GM18499 (cell line): ENCODE results near the gene DEDD2.
"Not testable (repeated sequence)": the region's sequence is repeated elsewhere in the genome, so short reads cannot be mapped to it uniquely, and the experiment has no call there.

Experiments
- ATAC-seq: cut with Tn5 transposase; IDR thresholded peaks from one replicate; pipeline ENCODE4 v1.9.1; 2021; ENCODE audit warnings: moderate number of reproducible peaks; ENCODE audit not compliant: insufficient read depth, unreplicated experiment

Gene DEDD2

GRCh38 chr19:42217520-42218437 lies at the start of gene DEDD2:
Gene DEDD2 (minus strand): TSS chr19:42217677. CDS start chr19:42217007, 670 bp downstream.
- ATAC-seq: no peak

DNA sequence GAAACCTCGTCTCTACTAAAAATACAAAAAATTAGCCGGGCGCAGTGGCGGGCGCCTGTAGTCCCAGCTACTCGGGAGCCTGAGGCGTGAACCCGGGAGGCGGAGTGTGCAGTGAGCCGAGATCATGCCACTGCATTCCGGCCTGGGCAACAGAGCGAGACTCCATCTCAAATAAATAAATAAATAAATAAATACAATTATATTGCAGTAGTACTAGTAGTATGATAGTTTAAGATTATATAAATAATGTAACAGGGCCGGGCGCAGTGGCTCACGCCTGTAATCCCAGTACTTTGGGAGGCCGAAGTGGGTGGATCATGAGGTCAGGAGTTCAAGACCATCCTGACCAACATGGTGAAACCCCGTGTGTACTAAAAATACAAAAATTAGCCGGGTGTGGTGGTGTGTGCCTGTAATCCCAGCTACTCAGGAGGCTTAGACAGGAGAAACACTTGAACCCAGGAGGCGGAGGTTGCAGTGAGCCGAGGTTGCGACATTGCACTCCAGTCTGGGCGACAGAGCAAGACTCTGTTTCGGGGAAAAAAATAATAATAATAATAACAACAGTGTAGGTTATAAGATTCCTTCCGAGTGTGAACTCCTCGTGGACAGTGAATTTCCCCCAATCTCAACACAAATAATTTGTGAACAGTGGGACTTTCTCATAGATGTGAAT lies 49.6 kb upstream of the DEDD2 start:
- not testable (repeated sequence) for ATAC-seq

- ATAC-seq: not testable (repeated sequence)
Measured at GRCh38 chr19:42266105-42266504, 48.6 kb upstream of the DEDD2 start.

DNA sequence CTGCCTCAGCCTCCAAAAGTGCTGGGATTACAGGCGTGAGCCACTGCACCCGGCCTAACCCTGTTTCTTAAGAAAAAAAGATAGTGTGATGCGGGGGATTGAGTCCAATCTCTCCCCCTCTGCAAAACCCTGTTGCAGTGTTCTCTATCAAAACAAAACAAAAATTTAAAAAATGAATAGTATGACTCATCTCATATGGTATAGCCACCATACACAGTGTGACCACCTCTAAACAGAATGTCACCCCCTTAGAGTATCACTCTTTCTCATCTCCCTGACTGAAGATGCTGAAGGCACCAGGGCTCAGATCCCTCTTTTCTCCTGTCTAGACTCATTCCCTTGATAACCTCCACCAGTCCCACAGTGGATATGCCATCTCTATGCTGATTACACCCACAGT lies 44.3 kb upstream of the DEDD2 start:
- ATAC-seq: no peak

DNA sequence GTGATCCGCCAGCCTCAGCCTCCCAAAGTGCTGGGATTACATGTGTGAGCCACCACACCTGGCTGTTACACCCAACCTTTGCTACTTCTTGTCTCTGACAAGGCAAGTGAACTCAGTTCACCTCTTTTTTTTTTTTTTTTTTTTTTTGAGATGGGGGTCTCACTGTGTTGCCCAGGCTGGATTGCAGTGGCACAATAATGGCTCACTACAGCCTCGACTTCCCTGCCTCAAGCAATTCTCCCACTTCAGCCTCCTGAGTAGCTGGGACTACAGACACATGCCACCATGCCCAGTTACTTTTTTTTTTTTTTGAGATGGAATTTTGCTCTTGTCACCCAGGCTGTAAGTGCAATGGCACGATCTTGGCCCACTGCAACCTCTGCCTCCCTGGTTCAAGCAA lies 40.4 kb upstream of the DEDD2 start:
- not testable (repeated sequence) for ATAC-seq

DNA sequence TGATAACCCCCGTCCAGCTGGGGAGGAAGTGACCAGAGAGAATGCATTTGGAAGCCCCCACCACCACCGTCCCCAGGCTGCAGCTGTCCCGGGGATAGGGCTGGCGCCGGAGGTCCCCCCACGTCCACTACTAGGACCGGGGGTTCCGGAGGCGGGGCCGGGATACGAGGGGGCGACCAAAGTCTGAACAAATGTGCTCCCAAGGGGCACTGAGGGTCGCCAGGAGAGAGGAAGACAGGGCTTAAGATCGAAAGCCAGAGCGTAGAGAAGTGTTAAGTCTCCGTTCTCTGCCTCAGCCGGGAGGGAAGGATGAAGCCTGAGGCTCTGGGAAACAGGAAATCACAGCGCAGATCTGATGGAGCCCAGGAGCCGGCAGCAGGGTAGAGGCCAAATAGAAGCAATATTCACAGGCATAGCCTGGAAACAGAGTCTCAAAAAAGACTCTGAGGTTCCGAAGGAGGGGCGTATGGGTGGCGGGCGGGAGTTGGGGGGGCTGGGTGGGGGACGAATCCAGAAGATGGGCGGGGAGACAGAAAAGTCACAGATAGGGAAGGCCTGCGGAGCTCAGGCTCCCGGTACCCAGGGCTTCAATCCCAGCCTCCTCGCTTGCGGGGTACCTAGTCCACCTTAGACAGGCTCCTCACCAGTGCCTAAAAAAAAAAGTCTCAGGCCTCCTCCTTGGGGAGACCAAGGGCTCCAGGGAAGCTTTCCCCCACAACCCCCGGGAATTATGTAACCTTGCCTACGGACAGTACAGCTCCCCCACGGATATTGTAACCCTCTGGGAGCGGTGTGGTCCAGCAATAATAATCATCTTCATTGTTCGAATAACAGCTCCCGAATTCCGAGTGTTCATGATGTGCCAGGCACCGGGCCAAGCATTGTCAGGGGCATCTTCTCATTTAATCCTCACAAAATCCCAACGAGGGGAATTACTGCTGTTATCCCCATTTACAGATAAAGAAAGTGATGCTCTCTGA lies 38.6 kb upstream of the DEDD2 start:
- ATAC-seq: no peak

- no peak for ATAC-seq
Measured at GRCh38 chr19:42254850-42255765, 37.6 kb upstream of the DEDD2 start, which contains the start of gene ERF. Gene ERF (minus strand): TSS chr19:42255128. CDS start chr19:42254999, 129 bp downstream.

DNA sequence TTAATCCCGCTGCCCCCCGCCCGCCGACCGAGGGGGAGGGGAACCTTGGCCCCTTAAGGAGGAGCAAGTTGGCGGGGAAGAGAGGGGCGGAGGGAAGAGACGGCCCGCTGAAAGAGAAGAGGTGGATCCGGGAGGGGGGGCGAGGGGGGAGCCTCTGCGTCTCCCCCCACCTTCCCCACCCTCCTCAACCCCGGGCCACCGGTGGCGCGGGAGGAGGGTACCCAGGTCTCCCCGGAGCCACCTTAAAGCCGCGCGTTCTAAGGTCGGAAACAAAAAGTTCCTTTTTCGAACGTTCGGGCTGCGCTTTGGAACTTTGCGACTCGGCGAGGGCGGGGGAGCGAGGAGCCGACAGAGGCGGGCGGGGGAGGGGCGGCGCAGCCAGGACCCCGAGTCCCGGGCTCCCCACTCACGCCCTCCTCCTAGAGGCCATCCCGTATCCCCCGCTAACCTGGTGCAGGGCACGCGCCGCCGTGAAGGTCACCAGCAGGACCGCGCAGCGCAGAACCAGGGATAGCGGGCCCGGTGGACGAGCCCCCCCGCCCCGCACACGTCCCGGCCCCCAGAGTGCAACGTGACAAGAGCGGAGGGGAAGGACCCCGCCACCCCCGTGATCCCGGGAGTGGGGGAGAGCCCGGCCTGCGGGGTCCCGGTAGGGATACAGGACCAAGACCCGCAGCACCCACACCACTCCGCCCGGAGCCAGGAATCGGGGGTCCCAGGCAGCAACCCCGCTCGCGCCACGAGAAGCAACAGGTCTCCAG lies 36.8 kb upstream of the DEDD2 start:
- no peak for ATAC-seq

DNA sequence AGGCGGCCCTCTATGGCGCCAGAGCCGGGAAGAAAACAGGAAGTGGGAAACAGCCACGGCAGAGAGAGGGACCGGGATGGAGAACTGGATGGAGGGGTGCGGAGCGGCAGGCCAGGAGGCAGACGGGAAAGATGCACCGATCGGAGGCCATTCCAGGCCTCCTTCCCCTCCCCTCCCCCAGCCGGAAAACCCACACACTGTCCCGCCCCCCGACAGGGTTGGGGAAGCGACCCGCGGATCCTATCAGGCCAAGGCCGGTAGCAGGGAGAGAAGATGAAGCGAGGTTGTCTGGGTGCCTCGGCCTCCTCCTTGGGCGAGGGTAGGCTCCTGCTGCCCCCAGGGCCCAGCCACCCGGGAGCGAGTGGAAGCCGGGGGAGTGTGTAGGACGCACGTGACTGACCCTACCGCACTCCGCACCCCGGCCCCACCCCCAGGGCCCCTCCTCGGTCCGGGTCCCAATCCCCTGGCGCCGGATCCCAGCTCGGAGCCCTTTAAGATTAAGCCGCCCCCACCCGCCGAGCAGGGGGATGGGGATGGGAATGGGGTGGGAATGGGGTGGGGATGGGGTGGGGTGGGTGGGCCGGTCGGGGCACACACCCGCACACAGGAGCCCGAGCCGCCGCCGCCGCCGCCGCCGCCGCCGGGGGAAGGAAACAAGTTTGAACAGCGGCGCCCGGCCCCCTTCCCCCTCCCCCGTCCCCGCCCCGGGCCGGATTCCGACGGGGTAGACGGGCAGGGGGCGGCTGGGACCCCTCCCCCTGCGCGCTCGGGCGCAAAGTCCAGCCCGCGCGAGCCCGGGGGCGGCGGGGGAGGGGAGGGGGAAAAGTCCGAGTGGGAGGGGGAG lies 36.0 kb upstream of the DEDD2 start:
- ATAC-seq: no peak

DNA sequence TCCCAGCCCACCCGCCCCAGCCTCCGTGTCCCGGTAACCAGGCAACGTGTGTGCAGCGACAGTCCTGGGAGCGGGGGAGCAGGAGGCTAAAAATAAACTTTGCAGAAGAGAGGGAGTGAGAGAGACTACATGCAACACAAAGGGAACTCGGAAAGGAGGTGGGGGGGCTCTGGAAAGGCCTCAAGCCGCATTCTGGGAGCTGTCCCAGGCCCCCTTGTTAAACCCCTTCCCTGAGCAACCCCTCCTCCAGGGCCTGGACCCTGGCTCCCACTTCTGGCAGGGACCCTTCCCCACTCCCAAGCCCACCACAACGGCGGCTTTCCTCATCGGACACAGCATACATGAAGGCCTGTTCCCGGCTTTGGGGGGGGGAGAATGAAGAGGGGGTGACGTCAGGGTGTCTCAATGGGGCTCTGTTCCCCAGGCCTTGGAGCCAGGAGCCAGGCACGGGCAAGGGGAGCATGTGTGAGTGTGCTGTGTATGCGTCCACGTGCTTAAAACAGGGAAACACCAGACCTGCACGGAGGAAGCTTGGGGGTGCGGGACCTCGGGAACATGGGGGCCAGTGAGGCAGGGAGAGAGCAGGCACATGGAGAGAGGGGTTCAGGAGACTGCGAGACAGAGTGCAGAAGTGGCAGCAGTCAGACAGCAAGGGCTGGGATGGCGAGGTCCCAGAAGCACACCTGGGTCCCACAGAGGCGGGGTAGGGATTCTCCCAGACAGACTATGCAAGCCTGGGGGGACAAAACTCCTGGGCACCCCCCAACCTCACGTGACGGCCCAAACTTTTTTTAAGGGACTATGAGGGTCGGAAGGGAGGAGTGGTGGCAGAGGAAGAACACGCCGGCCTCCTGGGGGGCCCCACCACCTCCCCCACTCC lies 35.1 kb upstream of the DEDD2 start:
- no peak for ATAC-seq

DNA sequence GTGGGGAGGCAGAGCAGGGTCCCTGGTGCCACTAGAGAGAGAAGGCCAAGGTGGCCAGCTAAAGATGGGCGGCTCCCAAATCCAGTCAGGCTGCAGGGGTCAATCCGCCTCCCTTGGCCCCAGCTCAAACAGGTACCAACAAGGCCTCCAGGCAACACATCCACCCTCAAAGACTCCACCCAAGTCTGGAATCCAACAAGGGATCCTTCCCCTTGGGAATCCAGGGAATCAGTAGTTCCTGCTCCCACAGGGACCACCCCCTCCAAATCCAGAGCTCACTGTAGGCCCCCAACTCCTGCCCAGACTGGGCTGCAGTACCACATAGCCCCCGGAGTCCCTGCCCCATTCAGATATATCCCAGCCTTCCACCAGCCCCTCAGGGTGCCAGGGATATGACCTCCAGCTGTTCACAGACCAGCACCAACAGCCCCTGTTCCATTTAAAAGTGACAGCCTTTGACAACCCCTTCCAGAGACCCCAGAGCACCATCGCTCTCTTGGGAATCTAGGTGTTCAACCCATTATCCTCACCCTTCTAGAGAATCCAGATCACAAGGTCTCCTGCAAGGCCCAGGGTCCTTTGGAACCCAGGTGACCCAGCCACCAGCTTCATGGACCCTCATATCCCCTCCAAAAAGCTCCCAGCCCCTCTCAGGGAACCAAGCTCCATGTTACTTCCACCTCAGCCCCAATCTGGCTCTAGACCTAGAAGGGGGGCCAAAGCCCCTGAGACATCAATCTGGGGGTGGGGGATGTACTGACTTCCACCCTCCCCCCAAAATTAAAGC lies 34.3 kb upstream of the DEDD2 start:
- ATAC-seq: no peak

DNA sequence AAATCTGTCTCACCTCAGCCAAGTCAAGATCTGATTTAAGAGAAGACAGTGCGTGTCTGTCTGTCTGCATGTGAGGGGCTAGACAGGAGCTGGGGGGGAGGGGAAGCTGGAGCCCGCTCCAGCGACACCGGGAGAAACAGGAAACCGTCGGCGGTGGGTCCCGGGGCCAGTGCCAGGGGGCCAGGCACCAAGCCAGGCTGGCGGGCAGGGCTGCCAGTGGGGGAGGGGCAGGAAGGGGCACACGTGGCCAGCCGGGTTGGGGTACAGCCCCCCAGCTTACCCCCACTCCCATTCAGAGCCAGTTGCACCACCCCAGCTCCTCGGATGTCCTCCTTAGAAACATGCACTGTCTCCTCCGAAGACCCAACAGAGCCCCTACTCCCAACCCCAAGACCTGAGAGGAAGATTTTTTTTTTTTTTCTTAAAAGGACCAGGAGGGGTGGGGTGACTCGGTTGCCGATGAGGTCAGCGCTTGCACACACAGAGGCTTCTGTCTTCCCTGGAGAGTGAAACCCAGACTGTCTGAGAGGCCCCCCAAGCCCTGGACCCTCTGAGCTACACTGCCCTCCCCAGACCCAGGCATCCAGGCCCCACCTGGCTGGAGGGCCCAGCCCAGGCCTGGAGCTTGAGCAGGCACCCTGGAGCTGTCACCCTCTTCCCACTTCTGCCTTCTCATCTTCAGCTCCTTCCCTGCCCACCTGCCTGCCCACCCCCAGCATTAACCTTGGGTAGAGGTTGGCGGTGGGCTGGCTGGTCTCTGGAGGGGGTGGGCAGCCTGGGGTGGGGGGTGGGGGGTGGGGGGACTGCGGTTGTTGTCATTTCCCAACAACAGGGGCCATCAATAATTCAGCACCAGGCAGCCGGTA lies 33.4 kb upstream of the DEDD2 start:
- ATAC-seq: no peak

DNA sequence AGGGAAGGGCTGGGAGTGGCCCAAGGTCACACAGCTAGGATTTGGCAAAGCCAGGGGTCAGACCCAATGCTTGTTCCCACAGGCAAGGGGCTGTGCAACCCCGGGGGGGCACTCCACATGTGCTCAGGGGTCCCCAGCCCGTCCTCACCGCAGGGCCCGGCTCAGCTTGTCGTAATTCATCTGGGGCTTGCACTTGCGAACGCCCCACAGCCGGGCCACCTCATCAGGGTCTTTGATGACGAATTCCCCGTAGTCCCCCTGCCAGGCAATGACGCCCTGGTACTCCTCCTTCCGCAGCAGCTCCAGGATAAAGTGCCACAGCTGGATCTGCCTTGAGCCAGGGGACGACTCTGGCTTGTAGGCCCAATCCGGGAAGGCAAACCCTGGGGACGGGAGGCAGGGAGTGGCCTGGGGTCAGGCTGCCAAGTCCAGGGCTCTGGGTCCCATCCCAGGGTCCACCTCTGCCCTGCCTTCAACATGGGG lies 32.7 kb upstream of the DEDD2 start:
- ATAC-seq: no peak

- ATAC-seq: no peak
Measured at GRCh38 chr19:42249769-42250168, 32.3 kb upstream of the DEDD2 start.
